GM18909 (cell line): ENCODE data around the gene RTN4.
A peak's percentile ranks its signal among the peaks of the same experiment; 100 is the strongest.
"Not testable (repeated sequence)": the region's sequence is repeated elsewhere in the genome, so short reads cannot be mapped to it uniquely, and the experiment has no call there.

Experiments used
- ATAC-seq: cut with Tn5 transposase; IDR thresholded peaks from one replicate; pipeline ENCODE4 v1.9.1; 2021; ENCODE audit warnings: mild to moderate bottlenecking; ENCODE audit not compliant: unreplicated experiment, poor library complexity

The RTN4 gene

DNA sequence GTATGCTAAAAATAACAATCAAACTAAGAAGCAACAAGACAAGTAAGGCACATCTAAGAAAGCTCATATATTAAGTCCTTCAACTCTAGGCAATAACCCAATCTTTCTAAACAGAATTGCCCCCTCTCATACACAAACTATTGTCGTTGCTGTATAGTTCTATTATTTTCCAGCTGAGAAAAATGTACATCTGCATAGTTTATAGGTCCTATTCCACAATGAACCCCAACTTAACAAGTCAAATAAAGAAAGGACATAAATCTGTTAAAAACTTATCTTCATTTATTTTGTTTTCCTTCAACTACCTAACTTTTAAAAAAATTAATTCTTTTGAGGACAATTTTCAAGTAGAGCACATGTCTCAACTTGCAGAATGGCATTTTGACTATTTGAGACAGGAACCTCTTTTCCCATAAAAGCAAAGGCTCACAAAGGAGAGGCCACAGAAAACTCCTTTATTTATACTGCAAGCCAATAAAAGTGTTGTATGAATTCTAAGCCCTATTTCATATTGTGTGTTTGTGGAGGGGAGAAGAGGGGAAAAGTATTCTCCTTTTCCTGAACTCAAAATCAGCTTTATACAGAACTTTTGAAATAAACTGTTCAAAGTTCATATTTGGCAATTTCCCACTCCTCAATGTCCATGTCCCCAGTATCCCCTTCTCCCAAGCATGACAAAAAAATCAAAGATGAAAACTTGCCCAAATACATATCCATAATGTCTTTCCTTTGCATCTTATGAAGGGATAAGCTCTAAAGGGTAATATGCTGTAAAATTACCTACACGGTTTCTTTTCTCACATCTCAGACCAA lies 37.4 kb downstream of the RTN4 start:
- no peak for ATAC-seq

DNA sequence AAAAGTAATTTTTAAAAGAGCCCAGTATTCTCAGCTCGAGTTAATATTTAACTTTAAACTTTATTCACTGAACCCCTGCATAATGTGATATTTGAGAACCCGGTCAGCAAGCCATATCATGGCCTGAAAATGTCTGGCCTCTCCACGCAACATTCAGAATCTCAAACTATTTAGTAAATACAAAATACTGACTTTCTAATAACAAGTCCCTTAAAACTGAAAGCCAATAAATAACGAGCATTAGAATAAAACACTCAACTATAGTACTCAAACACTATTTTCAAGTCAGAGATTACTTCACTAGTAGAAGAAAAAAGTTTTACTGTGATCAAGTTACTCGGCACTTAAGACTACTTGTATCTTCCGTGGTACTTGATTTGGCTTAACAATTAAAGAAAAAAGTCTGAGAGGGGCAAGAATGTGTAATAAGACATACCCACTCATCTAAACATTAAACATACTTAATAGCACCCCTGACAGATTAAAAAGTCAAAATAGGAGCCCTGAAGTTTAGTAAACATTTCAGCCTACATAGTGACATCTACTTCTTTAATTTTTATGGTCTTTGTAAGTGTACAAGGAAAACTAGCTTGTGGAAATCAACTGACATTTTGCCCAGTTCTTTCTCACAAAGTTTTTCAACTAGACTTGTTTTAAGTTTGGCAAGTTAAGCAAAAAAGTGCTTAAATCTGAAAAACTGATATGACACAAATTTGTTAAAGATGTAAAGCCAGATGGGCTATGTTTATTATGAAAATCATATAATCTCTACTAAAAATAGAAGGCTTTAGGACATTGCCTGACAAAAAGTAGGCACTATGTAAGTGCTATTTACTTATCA lies 38.2 kb downstream of the RTN4 start:
- ATAC-seq = no peak

DNA sequence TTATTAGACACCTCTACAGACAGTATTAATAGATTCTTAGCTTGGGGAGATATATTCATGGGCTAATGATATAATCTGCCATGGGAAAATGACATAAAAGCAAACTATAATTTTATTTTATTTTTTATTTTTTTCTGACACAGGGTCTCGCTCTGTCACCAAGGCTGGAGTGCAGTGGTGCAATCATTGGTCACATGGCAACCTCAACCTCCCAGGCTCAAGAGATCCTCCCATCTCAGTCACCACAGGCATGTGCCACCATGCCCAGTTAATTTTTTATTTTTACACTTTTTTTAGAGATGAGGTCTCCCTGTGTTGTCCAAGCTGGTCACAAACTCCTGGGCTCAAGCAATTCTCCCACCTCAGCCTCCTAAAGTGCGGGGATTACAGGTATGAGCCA lies 39.3 kb downstream of the RTN4 start:
- no peak for ATAC-seq

DNA sequence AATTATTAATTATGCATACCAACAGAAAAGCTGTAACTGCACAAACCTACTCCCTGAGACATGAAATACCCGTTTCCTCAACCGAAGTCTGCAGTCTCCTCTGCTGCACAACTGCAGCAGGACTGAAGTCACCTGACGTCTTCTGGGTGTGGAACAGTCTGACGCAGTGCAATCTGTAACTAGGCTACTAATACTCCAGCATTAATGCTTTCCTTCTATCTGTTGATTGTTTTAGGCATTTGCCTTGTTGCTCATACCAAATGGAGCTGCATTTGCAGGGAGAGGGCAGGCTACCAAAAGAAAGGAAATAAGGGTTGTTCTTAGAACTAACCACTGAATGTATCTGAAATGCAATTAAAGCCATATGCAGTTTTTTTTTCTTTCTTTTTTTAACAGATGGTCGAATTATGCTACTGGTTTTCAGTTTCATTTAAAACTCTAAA lies 40.1 kb downstream of the RTN4 start:
- peak; percentile 92 for ATAC-seq

DNA sequence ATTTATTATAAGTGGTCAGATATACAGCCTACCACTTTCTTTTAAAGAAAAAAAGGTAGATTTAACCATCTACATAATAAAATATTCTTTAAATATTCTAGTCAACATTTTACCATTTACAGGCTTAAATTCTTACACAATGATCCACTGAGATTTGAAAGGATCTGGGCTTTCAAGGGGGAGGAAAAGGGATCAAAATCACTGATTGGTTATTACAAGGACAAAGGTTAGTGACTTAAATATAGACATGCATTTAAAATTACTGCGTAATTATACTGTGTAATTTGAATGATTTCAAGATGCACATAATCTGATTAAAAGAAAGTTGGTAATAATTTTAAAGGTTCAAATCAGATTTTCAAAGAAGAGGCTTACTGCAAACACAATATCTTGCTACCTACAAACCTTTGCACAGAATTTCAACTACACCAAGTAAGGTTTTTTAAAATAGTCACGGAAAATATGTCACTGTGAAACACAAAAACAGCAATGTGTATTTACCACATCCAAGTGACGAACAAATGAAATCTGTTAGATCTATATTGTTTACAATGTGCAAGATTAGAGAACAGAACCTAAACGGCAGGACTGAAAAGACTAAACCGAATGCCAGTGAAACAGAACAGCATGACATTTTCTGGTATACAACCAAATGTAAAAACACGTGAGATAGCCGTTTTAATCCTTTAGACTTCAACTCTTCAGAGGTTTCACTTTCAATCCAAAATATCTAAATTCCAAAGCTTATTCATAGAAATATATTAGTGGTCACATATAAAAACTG lies 40.8 kb downstream of the RTN4 start:
- ATAC-seq = peak; percentile 18

DNA sequence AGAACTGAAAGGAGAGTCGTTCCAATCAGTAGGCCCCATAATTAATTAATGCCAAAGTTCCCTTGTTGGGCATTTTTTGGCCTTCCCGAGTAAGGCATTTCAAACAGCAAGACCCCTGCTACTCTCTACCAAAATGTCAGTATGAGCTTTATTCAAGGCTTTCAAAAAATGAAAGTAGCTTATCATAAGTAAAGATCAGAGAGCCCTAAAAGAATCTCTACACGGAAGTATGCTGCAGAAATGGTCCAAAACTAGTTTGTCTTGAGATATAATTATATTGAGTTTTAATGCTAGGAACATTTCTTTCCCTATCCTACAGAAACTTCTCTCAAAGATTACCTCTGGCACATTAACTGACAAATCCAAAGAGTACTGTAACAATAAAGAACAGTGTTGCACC lies 43.9 kb downstream of the RTN4 start:
- no peak for ATAC-seq

DNA sequence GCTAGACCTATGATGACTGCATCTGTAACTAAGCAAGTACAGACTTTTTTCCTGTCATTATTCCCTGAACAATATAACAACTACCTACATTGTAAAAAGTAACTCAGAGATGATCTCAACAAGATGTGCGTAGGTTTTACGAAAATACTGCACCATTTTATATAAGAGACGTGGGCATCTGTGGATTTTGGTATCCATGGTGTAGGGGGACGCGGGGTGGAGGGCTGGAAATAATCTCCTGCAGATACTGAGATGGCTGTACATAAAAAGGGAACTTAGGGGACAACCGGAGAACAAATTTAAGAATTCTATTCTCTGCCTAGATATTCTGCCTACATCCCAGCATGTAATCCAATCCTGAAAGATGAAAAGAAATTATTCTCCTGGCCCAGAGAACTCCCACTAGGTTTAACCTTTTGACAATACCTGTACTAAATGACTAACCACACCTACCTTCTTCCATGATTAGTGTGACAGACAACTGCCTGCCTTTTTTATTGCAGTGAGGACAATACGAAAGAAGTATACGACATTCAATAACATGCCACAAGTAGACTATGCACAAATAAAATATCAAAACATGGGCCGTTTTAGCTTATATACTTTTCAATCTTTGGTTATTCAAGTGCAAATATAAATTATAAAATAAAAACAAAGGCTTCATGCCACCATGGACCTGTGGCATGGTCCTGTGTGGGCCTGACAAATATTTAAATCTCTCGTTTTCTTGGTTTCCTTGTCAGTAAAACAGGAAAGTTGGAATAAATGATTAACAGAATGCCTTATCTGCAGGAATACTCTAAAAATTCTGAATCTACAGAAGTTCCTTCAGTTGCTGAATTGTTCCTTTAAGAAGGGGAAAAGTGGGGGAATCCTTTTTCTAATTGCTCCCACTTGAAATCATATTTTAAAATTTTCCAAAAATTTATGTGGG lies 46.3 kb downstream of the RTN4 start:
- no peak for ATAC-seq

DNA sequence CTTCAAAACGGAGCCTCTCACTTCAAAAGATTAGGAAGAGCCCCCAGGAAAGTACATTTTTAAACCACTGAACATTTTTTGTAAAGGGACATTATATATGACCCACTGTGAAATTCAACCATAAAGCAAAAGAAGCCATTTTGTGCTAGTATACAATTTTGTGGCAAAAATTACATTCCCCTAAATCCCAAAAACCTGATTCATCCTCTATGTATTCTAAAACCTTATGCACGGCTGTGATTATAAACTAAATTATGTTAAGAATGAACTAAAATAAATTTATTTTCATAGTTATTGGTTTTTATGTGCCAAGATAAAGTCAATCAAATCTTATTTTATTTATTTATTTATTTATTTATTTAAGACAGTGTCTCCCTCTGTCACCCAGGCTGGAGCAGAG lies 48.5 kb downstream of the RTN4 start:
- ATAC-seq = no peak

DNA sequence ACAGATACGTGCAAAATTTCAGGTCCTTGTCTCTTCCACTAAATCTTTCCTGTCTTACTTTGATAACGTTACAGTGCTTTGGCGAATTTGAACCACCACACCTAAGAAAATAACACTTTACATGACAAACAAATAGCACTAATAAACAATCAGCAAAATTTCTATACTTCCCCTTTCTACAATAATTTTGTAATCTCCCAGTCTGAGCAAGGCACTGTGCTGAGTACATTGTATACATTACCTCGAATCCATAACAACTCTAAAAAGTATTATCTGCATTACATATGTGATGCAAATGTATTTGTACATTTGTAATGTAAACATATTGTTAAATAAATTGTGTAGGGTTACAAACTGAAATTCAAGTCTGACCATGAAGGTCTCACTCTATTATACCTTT lies 49.9 kb downstream of the RTN4 start:
- no peak for ATAC-seq

DNA sequence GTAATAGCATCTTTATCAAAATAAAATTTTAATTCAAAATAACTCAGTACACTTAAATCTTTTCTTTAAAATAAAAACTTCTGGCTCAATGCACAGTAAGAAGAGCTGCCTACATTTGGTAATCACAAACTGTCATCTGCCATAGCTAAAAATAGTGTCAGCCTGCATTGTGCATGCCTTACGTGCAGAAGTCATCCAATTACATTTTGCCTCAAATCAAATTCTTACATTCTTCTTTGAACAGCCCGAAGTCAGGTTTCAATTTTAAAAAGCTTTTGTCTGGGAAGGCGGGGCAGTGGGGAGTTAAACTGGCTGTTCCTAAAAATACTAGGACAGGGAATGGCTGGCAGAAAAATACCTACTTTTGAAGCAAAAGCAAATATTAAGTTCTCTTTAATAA lies 51.1 kb downstream of the RTN4 start:
- no peak for ATAC-seq

DNA sequence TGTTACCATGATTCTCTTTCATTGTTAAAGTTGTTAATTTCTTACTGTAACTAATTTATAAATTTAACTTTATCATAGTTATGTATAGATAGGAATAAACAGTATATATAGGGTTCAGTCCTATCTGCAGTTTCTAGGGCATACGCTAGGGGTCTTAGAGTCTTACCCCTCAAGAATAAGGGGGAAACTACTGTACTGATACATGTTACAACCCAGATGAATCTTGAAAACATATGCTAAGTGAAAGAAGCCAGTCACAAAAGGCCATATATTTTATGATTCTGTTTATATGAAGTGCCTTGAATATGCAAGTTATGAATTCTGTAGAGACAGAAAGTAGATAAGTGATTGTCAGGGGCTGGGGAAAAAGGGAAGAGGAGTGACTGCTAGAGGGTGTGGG lies 52.4 kb downstream of the RTN4 start:
- ATAC-seq = no peak

DNA sequence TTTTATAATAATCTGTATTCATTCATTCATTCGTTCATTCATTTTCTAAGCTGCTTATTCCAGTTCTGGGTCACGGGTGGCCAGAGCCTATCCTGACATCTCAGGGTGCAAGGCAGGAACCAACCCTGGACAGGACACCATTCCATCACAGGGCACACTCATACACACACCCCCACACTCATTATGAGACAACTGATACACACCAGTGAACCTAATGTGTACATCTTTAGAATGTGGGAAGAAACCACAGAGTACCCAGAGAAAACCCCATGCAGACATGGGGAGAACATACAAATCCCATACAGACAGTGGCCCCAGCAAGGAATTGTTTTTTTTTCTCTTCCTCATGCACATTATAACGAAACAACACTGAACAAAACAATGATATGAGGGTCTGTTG lies 54.7 kb downstream of the RTN4 start:
- ATAC-seq = no peak

DNA sequence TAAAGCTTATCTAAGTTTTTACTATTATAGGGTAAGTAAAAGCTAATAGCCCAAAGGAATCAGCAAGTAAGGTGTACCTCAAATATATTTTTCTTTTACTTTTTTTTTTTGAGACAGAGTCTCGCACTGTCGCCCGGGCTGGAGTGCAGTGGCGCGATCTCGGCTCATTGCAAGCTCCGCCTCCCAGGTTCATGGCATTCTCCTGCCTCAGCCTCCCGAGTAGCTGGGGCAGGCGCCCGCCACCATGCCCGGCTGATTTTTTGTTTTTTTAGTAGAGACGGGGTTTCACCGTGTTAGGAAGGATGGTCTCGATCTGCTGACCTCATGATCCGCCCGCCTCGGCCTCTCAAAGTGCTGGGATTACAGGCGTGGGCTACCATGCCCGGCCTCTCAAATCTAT lies 59.6 kb downstream of the RTN4 start:
- ATAC-seq = not testable (repeated sequence)

DNA sequence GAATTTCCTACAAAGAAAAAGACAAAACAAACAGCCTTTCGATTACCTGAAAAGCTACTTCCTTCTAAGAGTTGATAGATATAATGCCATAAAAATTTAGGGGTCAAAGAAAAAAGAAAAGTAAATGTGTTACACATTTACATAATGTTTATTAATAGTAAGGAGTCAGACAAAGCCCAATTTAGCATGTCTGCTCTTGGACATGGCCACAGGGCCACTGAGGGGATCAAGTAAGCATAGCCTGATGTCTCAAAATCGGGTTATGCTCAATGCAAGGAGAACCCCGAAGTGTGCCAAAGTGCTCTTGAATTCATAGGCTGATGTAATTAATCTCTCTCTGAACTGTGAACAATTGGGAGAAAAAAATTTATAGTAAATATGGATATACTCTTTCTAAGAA lies 61.6 kb downstream of the RTN4 start:
- ATAC-seq = no peak

DNA sequence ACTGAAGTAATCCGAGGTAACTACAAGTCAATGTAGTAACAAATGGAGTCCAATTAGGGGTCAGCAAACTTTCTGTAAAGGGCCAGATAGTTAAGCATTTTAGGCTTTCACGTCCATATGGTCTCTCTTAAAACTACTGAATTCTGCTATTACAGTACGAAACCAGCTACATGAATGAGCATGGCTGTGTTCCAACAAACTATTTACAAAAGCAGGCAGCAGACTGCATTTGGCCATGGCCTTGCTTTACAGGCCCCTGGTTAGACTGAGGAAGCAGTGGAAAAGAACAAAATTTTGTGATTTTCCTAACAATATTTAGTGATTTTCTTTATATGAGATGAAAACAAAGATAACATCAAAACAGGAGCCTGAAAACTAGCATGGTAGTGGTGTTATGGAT lies 64.0 kb downstream of the RTN4 start:
- ATAC-seq = no peak

DNA sequence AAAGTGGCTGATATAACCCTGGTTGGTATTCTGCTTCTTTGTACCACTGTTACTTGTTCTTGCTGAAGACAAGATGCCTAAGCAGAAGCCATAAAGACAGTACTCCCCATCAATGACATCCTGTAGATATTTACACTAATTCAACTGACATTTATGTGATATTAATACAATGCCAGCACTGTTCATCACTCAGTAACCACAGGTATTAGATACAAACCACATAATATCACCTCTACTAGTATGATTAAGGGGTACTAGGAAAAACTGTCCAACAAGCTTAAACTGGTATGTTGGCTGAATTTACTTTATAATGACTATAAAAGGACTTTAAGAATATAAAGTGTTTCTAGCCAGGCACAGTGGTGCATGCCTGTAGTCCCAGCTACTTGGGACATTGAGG lies 65.8 kb downstream of the RTN4 start:
- no peak for ATAC-seq

DNA sequence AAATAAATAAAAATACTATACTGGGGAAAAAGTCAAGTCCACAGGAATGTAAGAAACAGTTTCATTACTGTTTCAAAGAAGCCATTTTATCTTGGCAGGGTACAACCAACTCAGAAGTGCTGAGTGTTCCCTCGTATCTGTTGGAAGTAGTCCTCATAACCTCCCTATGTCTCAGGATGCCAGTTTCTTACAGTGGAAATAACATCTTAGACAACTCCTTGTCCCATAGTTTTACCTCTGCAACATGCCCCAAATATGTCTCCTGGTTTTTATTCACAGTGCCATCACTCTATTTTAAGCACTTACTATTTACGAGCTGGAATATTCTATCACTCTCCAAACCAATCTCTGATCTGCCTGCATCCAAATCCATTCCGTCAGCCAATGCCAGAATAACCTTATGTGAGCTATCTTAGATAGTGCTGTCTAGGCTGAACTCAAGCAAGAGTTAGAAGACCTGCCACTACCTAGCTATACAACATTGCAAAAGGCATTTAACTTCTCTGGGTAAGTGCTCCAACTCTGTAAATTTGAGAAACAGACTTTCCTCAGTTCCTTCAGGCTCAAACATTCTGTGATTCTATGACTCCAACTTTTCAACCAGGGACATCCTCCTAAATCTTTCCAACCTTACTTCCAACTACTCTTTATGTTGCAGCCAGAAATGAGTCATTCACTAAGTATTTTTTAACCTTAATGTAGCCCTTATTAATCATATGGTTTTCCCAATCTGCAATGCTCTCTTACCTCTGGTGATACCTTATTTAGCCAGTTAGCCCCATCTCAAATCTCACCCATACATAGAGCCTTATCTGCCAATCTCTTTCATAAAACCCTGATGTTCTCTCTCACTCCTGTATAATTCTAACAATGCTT lies 66.7 kb downstream of the RTN4 start:
- ATAC-seq = no peak

DNA sequence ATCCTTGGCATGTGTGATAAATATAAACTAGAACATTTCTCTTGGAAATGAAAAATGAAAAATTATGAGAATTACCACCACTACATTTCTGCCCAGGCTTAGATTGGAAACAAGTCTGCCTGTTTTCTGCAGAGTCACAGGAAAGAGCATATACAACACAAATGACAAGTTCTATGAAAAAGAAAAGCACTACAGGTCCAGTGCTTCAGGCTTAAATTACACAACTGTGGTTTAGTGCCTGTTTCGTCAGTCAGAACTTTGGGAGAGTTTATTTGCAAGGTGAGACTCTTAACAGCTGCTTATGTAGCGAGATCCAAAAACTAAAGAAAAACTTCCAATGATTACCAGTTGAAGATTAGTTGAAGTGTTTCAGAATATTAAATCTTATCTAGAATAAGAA lies 68.9 kb downstream of the RTN4 start:
- no peak for ATAC-seq
